HG03460 (cell line): ENCODE measurements around the gene MS4A4A.
"Not testable (repeated sequence)": the region's sequence is repeated elsewhere in the genome, so short reads cannot be mapped to it uniquely, and the experiment has no call there.

Source experiments
- ATAC-seq: cut with Tn5 transposase; IDR thresholded peaks from one replicate; pipeline ENCODE4 v1.9.1; 2021; ENCODE audit not compliant: unreplicated experiment

The MS4A4A gene

DNA sequence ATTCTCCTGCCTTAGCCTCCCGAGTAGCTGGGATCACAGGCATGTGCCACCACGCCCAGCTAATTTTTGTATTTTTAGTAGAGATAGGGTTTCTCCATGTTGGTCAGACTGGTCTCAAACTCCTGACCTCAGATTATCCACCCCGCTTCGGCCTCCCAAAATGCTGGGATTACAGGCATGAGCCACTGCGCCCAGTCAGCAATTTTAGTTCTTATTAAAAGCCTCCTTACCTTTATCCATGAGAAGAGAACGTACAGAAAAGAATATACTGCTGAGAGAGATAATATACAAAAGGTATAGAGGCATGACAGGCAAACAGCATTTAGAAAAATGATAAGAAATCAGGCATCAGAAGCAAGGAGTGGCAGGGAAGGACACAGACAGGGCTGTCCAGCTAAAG, 21.4 kb downstream of the MS4A4A start:
- not testable (repeated sequence) for ATAC-seq

DNA sequence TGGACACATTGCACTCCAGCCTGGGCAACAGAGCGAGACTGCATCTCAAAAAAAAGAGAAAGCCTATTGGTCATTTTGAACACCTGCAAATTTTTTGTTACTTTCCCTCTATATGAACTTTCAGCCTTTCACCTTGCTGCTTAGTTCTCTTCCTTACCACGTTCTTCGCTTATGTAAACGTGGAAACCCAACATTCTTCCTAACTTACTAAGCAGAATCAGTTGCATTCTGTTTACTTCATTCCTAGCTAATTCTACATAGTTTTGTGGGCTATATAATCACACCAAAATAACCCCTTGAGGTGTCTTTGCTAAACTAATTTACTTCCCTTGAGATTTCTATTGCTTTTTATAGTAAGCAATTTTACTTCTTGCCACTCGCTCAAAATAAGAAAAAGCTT, 23.2 kb downstream of the MS4A4A start:
- no peak for ATAC-seq

DNA sequence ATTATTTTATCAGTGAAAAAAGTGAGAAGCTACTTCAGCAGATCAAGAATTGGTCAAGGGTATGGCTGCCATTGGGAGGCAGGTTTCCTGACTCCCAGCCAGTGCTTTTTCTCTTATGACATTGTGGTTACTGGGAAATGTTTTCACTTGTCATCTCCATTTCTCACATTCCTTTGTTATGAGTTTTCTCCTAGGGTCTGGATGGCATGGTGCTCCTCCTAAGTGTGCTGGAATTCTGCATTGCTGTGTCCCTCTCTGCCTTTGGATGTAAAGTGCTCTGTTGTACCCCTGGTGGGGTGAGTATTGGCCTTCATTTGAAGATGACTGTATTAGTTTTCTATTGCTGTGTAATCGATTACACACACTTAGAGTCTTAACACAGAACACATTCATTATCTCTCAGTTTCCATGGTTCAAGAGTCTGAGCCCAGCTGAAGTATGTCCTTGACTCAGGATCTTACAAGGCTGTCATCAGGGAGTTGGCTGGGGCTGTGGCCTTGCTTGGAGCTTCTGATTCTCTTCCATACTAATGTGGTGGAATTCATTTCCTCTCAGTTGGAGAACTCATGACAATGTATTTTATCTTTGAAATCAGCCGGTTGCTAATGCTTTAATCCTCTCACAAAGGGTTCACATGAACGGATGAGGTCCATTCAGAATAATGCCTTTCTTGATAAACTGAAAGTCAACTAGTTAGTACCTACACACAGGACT, 25.6 kb downstream of the MS4A4A start:
- ATAC-seq: no peak

DNA sequence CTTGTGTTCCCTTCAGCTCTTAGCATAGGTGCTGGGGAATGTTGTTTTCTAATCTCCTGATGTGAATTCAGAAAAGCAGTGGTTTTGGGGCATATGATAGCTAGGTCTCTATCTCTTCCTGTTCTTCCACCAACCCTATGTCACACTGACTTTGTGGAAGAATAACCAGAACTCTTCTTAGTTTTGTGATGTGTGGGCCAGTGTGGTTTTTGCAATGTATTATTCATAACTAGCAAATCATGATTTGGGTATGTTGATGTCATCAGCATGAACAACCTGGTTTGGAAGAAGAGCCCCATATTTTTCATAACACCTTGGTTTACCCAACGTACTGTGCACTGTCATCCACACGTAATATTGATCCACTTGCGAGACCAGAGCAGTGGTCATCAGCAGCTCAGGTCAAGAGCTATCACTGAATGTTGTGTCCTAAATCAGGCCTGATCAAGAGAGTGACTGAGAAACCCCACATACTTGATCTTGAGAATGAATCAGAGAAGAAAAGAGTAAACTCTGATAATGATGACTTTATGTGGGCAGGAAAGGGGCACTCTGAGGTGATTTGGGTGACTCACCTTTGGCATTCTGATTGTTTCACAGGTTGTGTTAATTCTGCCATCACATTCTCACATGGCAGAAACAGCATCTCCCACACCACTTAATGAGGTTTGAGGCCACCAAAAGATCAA, 27.2 kb downstream of the MS4A4A start:
- ATAC-seq: no peak

DNA sequence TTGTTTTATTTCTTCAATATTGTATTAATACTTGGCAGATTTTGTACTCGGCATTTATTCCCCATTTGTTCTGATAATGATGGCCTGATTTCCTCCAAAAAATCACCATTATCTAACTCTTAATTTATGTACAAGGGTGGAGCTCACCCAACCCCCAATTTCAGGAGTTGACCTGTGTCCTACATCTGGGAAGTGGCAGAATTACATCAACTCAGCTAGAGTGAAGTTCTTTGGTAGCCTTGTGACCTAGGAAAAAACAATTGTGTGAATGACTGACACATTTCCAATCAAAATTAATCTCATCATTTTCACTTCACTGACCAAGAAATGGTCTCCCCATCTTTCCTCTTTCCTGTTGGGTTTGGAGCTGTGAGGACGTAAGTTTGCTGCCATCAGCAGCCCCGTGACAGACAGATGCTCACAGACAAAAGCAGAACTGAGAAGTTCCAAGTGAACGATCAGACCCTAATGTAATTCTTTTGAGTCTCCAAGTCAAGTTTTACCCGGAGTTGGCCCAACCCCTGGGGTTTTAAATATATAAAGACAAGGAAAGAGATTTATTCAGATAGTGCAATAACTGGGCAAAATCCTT, 30.0 kb downstream of the MS4A4A start:
- ATAC-seq: peak; percentile 65

DNA sequence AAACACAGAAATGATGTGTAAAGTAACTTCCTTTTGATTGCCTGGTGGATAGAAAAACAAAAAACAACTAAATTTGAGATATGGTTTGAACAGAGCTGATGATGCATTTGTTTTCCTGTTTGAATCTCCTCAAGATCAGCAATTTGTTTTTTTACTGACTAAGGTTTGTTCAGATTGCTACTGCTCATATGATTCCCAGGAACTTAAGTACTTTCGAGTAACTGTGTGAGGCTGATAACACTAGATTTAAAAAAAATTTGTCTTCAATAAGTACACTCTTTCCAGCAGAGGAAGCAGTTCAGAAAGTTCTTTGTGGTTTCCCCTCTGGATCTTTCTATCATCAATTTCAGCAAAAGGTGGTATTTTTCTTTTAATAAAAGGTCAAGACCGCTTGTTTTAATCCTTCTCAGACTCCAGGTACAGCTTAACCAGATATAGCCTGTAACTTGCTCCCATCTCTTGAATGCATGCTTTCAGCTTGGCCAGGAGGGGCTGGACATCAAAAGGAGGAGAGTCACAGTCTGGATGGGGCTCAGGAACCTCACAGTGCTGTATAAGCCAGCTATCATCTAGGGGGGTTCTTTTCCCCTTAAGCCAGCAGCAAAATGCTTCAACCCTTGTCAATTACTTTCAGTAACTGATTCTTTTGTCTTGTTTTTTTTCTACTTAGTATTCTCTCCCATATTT, 34.3 kb downstream of the MS4A4A start:
- ATAC-seq: no peak

DNA sequence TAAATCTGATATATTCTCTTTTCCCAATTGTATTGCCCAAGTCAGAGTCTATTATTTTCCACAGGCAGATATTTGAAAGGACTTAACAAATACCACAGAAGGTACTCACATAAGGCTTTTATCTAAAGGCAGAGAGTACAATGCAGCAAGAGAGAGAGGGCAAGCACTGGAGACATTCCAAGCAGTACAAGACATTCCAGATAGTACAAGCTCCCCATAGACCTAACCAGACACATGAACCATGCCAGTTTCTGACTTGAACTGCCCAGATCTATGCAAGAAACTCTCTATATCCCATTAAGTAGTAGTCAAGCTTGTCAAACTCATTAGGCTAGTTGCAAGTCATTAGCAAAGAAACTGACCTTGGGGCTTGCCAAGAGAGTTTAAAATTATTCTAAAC, 35.4 kb downstream of the MS4A4A start:
- ATAC-seq: no peak

DNA sequence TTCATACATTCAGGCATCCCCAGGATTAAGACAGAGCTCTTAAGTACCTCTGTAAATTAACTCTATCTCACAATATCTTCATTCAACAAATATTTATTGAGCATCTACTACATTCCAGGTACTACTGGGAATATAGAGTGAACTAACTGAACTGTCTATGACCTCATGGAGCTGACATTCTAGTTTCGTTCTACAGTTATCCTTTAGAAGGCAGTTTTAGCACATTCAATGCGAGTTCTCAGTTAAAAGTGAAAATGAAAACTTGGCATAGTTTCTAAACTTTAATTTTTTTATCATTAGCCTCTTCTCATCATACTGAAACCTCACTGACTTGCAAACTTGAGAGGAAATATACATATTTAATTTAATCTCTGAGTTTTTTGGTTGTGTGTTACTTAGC, 35.9 kb downstream of the MS4A4A start:
- no peak for ATAC-seq

DNA sequence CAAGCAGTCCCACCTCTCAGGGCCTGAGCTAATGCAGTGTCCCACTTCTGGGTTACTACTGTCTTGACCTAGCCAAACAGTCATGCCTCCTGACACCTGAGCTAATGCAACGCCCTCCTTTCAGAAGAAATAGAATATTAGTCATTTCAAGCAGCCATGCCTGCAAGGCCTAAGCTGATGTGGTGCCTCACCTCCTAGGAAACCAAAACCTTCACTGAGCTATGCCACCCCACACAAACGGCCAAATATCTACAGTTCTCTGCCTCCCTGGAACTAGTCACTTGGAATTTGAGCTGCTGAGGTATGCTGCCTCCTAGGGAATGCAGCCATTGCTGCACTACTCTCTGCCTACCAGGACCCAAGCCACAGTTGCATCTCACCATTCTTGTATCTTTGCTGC, 38.3 kb downstream of the MS4A4A start:
- no peak for ATAC-seq

DNA sequence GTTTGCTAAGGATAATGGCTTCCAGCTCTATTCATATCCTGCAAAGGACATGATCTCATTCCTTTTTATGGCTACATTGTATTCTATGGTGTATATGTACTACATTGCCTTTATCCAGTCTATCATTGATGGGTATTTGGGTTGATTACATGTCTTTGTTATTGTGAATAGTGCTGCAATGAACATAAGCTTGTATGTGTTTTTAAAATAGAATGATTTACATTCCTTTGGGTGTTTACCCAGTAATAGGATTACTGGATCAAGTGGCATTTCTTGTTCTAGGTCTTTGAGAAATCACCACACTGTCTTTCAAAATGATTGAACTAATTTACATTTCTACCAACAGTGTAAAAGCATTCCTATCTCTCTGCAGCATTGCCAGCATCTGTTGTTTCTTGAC, 40.6 kb downstream of the MS4A4A start:
- no peak for ATAC-seq

DNA sequence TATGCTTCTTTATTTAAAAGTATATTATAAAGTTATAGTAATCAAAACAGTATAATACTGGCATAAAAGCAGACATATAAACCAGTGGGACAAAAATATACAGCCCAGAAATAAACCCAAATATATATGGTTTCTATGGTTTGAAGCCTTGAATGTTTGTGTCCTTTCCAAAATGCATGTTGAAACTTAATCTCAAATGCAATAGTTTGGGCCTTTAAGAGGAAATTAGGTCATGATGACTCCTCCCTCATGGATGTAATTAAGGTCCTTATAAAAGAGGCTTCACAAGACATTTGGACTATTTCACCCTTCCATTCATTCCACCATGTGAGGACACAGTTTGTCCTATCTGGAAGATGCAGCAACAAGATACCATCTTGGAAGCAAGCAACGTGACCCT, 46.5 kb downstream of the MS4A4A start, which contains the start of gene MS4A6E:
Gene MS4A6E, plus strand, starts transcription at position 301 of the 400 bp plus-strand sequence. CDS start 7,641 bp downstream, outside the sequence.
- ATAC-seq: no peak

DNA sequence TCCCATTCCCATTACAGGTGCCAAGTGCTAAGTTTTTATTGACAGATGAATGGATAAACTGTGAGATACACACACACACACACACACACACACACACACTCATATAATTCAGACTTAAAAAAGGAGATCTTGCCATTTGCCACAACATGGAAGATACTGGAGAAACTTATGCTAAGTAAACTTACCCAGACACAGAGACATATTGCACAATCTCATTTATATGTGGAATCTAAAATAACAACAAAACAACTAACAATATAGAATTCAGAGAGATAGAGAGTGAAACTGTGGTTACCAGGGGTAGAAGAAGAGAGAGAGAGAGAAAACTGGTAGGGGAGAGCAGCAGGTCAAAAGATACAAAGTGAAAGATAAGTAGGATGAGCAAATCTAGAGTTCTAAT, 48.0 kb downstream of the MS4A4A start:
- ATAC-seq: no peak

DNA sequence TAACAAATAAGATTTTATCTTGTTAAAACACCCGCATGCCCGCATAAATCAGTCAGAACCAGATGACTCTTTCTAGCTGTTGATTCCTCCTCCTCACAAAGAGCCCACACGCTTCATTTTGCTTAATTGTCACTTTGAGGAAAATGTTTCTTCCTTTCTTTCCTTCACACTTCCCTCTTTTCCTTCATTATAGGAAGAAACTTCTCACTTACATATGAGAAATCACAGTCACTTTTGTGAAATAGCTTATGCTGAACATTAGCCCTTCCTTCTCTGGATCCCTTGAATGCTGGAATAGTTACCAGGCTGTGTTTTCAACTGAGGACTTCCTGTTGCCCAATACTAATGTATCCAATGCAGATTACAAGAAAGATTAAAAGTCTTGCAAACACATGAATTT, 52.4 kb downstream of the MS4A4A start:
- no peak for ATAC-seq

DNA sequence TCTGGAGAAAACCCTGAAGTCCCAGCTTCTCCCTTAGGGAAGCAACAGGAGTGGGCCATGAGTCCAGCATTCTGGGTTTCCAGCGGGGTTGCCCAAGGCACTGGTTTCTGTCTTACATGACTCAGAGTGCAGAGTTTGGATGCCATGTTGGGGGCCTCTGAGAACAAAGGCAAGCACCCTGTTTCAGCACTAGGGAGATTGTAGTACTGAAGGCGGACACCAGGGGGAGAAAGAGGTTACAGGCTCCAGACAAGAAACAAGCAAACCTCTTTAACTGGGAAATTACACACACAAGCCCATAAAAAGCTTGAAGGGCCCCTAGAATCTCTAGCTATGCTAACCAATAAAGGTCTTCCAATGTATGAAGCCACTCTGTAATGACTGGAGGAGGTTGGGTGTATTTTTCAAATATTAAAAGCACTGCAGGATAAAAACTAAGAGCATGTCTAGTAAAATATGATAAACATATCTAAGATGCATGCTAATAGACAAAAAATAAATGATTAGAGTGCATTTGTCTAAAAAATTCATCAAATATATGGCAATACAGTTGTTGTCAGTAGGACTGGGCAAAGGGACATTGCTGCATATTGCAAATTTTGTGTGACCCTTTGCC, 53.6 kb downstream of the MS4A4A start:
- peak; percentile 57 for ATAC-seq

DNA sequence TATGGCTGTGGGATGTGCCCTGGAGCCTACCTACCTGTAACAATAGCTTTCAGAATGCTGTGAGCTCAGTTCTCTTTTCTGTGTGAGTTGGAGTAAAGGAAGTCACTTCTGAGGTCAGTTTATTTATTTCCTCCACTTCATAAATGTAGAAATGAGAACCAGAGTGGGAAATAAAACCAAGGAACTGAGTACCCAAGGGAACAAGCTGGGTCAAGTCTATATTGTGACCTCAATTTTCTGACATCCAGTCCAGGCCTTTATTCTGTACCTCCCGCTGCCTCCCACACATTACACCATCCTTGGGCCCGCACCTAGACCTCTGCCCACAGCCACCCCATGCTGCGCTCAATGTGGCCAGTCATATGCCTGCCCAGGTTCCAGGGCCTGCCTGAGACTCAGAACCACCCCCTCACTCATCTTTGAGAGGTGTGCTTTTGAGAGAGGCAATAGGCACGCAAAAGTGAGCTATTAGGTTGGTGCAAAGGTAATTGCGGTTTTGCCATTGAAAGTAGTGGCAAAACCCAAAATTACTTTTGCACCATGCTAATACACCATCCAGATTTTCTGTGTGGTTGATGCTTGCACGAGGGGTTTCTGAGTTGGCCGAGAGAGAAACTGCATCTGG, 56.4 kb downstream of the MS4A4A start:
- ATAC-seq: no peak

DNA sequence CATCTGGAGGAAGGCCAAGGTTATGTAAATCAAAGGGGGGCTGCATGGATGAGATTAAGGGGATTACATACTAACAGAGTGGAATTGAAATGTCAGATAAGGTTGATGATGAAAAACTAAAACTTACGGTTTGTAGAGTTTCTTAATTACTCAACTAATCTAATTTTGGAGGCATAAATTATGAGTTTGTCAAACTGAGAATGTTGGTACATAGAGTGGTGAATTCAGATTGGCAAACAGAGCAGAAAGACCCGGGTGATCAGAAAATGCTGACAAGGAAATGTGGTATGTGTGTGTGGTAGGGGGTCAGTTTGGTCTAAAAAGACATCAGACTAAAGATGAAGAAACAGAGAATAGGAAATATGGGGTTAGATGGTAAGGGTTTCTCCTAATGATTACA, 57.6 kb downstream of the MS4A4A start:
- ATAC-seq: no peak

DNA sequence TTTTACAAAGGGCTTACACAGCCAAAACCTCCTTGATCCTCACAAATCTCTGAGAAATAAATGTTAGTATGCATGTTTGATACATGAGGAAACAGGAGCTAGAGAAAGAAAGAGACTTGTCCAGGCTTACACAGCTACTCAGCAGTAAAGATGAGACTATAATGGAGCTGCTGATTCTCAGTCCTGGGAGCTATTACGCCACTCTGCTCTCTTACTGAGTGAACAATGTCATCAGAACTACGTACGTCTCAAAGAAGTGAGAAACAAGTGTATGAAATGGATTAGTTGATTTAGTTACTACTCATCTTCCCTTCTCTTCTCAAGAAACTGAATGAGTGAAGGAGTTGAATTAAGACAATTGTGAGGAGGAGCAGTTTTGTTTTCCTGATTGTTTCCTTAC, 58.9 kb downstream of the MS4A4A start:
- no peak for ATAC-seq

DNA sequence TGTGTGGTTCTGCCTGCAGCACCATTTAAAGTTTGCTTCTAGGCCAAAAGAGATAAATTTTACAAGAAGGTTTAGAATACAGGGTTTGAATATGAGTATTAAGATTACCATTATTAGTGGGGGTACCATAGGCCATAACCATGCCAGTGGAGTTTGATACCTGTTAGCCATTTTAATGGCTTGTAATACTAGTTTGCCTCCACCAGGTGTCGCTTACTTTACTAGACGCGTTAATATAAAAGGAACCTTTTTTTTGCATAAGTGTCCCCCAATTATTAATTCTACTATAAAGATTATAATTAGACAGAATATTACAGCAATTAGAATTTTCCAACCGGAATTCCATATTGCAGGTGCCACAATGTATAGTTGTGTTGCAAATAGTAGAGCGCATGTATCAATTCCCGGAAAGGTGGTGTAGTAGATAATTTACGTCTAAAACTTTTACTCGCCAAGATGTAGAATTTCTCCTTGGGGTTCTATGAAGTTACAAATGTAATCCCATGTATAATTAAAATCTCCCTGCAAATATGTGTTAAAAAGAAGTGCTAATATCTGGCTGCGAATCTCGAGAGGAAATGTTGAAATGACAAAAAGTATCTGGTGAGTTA, 62.7 kb downstream of the MS4A4A start:
- no peak for ATAC-seq

DNA sequence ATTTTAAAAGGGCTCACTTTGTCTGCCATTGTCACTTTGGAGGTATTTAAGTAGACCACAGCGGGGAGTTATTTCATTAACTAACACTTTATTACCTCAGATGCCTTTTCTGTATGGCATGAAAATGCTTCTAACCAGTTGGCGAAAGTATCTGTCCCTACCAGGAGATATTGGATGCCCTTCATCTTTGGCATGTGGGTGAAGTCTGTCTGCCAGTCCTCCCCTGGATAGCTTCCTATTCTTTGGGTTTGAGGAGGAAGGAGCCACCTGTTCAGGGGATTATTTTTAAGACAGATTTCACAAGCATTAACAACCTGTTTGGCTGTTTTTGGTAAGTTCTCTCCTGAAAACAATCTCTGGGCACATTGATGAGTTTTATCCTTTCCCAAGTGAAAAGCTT, 63.7 kb downstream of the MS4A4A start:
- no peak for ATAC-seq

DNA sequence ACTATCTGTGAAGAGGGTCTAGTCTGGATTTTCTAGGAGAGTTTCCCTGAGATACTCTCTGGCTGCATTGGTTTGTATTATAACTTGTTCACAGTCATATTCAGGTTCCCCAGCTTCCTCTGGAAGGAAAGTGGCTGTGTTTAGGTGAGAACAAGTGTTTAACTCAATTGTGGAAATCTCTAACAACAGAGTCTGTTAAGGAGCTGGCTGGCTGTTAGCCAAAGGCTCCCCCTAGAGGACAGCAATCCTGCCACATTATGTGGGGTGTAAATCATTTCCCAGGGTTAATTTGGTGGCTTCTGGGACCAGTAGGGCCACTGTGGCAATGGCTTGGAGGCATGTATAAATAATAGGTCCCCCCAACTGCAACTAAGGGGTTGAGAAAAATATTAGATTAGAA, 65.0 kb downstream of the MS4A4A start:
- ATAC-seq: no peak
